ENCODE data around the gene LGR4. TPM values are rescaled to one million over a fixed set of nuclear protein-coding genes. Genes with fewer than 3 reads are reported as not detected.

Gene LGR4
- total RNA-seq, 4 donors from 2014 or later: 18.1 to 31.5 (median 26.1) TPM

- ATAC-seq (ENCODE audit: low FRiP score): no peak
- no peak for TF ChIP-seq CTCF (IDR thresholded peaks at IDR 0.05)
- DNase-seq (ENCODE audit: low spot score): no peak
Measured at GRCh38 chr11:27380771-27381170, 91.8 kb downstream of the LGR4 start.

GRCh38 chr11:27379449-27379848 is 93.1 kb downstream of the LGR4 start:
- DNase-seq (ENCODE audit: low spot score) (no peak), ATAC-seq (ENCODE audit: low FRiP score) (no peak)
- no peak for TF ChIP-seq CTCF (IDR thresholded peaks at IDR 0.05)

DNA sequence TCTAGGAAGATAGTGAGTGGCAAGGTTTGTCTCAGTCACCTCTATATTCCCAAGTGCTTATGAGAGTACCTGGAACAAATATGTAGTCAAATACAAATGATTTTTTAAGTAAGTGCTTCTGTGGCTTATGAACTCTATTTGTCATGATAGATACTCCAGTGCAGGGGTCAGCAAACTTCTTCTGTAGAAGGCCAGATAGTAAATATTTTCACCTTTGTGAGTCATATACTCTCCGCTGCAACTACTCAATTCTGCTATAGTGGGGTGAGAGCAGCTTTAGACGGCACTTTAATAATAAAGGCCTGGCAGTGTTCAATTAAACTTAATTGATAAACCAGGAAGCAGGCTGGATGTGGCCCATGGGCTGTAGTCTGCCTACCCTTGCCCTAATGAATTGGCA is 97.2 kb downstream of the LGR4 start:
- ATAC-seq (ENCODE audit: low FRiP score): no peak
- no peak for TF ChIP-seq CTCF (IDR thresholded peaks at IDR 0.05)

DNA sequence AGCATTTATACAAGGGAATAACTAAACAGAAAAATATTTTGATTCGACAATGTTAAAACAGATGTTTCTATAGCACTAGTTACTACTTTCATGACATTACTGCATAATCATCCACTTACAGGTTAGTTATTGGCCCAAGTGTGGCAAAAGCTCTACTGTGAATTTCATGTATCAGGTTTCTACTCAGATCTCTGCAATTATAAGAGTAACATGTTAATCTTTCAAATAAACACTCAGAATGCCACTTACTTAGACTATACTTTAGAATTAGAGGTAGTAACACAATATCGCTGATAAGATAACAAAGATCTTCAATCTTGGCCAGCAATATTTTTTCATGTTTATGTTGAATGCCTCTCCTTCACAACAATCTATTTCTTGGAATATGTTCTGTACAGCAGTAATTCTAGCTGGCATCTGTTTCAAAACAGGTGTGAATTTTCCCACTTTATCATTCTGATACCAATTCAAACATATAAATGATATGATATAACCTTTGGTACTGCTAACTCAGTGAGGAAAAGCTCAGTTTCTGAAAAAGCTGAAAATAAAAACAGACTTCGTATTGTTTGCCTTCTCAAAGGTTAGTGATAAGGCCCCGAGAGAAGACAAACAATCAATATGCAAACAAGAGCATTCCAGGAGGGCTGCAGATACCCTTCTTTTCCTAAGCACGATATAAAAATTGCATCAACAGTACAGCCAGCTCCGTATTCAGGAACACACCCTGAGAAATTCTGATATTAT is 98.6 kb downstream of the LGR4 start:
- ATAC-seq (ENCODE audit: low FRiP score) (no peak), DNase-seq (ENCODE audit: low spot score) (no peak)
- TF ChIP-seq CTCF (IDR thresholded peaks at IDR 0.05): no peak

More for the DNA sequence above, 97.2 kb downstream of the LGR4 start:
- DNase-seq (ENCODE audit: low spot score): no peak

GRCh38 chr11:27373392-27373791 is 99.2 kb downstream of the LGR4 start:
- no peak for ATAC-seq (ENCODE audit: low FRiP score)
- no peak for TF ChIP-seq CTCF (IDR thresholded peaks at IDR 0.05)

DNA sequence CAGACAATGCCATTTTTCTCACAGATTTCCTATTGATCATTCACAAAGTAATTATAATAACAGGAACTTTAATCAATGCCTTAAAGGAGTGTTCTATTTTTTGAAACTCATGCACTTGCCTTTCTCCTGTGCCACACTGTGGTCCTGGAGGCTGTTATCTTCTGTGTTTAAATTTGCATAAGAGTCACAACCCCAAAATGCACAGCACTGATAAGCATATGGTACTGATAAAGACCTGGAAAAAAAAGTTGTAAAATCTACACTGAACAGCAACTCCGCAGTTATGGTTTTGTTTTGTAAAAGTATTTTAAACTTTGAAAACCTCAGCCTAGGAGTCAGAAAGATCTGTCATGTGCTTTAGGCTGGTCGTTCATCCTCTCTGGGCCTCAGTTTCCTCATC is 100.4 kb downstream of the LGR4 start:
- no peak for DNase-seq (ENCODE audit: low spot score)
- no peak for TF ChIP-seq CTCF (IDR thresholded peaks at IDR 0.05)

More at GRCh38 chr11:27373392-27373791, 99.2 kb downstream of the LGR4 start:
- DNase-seq (ENCODE audit: low spot score): no peak

DNA sequence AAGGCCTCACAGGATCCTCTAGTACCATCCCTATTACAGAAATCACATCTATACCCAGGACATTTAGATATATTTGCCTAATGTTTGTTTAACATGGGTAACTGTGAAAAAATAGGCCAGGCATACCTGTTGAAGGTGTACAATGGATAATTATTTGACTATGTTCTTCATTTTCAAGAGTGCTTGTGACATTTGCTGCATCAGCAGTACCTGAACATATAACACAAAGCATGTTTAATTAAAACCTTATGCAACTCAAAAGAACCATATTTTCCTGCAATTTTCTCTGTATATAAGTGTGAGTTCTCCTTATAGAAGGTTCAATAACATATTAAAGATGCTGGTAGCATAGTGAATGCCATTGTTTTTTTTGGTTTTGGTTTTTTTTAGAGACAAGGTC is 101.1 kb downstream of the LGR4 start:
- DNase-seq (ENCODE audit: low spot score): no peak
- TF ChIP-seq CTCF (IDR thresholded peaks at IDR 0.05): no peak
- ATAC-seq (ENCODE audit: low FRiP score): no peak

More for the DNA sequence above, 100.4 kb downstream of the LGR4 start:
- no peak for ATAC-seq (ENCODE audit: low FRiP score)
